AG04449 (cell line): ENCODE results near the gene CNN1.

ENCODE experiments used
- CTCF ChIA-PET: fragments of 350-600 bp; formaldehyde crosslinking; extraction: SDS; loops from one replicate; lab custom pipeline; 2021; ENCODE audit warnings: antibody characterized with exemption; lab: Yijun Ruan, JAX
- POLR2A ChIA-PET: fragments of 400-600, 350-600 bp; formaldehyde crosslinking; extraction: SDS; loops from one replicate; lab custom pipeline; 2020; ENCODE audit warnings: antibody characterized with exemption, inconsistent platforms; lab: Yijun Ruan, JAX
- DNase-seq: peaks from one replicate; pipeline ENCODE4 v3.0.0-alpha.2; 2010; ENCODE audit warnings: low read depth, low spot score
- H3K4me3 ChIP-seq: 2 replicates; pipeline ENCODE4 v1.5.1; 2011; ENCODE audit warnings: low read depth, mild to moderate bottlenecking, control low read depth, low read length
- TF ChIP-seq, protein P1 (sequence below): IDR thresholded peaks from one replicate; pipeline ENCODE4 v1.5.1; 2011; ENCODE audit warnings: mild to moderate bottlenecking, moderate library complexity, low read length, control low read depth, inconsistent platforms; ENCODE audit not compliant: insufficient read depth; ENCODE audit errors: missing control alignments

The CNN1 gene

DNA sequence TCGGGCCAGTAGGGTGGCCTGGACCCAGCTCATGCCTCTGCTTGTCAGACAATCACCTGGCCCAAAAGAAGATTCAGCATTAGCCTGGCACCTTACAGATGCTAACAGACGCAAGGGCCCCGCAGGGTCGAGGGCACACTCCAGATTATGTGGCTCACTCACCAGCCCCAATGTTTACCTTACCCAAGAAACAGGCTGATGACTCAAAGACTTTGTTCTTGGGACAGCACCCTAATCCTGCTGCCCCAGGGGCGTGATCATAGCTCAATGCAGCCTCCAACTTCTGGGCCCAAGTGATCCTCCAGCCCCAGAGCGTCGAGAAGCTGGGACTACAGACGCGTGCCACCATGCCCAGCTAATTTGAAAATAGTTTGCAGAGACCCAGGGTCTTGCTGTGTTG, 19.5 kb upstream of the CNN1 start:
- DNase-seq: no peak
- no peak overlapping the region for H3K4me3 ChIP-seq
- POLR2A ChIA-PET: interaction anchor here (0.7 kb wide), 1 partner anchor 142 kb away, joined by 3 read pairs; no protein-coding TSS in a partner anchor
- CTCF ChIA-PET: interaction anchor here (1.4 kb wide), 1 partner anchor 10 kb away, joined by 6 read pairs; the partner anchor contains the start of gene ECSIT
- TF ChIP-seq, protein P1, sequence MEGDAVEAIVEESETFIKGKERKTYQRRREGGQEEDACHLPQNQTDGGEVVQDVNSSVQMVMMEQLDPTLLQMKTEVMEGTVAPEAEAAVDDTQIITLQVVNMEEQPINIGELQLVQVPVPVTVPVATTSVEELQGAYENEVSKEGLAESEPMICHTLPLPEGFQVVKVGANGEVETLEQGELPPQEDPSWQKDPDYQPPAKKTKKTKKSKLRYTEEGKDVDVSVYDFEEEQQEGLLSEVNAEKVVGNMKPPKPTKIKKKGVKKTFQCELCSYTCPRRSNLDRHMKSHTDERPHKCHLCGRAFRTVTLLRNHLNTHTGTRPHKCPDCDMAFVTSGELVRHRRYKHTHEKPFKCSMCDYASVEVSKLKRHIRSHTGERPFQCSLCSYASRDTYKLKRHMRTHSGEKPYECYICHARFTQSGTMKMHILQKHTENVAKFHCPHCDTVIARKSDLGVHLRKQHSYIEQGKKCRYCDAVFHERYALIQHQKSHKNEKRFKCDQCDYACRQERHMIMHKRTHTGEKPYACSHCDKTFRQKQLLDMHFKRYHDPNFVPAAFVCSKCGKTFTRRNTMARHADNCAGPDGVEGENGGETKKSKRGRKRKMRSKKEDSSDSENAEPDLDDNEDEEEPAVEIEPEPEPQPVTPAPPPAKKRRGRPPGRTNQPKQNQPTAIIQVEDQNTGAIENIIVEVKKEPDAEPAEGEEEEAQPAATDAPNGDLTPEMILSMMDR: no peak

DNA sequence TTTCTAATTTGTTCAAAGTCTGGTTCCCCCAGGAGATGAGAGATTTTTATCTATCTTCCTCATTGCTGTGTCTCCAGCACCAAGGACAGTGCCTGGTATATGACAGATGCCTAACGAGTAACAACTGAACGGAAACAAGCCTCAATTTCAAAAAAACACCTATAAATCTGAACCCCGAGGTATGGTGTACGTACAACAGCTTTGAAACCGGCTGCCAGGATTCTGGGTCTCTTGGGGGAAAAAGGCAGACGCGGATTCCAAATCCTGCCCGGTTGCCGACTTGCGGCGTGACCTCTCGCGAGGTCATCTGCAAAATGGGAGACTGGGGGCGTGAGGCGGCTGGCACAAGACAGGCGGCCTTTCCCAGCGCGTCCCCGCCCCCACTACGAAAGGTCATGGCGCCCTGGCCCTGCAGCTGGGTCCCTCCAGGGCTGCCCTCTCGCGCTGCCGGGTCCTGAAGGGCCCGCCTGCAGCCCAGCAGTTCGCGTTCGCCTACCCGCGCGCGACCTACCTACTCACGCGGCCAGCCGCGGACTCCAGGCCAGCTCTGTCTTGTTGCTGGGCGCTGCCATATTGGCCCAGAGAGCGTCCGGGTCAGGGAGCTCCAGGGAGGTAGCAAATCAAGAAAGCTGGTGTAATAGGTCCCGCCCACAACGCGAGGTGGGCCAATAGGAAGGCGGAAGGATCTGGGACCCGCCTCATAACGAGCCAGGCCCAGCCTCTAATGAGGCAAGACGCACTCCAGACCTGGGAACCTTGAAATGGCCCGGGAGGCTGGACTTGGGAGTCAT, 9.9 kb upstream of the CNN1 start, which contains the start of gene ECSIT:
Gene ECSIT (minus strand): TSS at position 584 of the 791 bp plus-strand sequence. CDS start 9,964 bp downstream, outside the sequence.
- TF ChIP-seq, protein P1: no peak
- H3K4me3 ChIP-seq: peak within 1 kb of the TSS; percentile 85
- CTCF ChIA-PET: interaction anchor here (1.4 to 2.1 kb wide), 4 partner anchors 9 to 46 kb away, joined by 5 to 8 read pairs (median 6); partner anchors contain the start of gene CNN1
- DNase-seq: peak; percentile 90
- POLR2A ChIA-PET: interaction anchor here (1.2 kb wide), 1 partner anchor 10 kb away, joined by 3 read pairs; the partner anchor contains the start of gene CNN1

DNA sequence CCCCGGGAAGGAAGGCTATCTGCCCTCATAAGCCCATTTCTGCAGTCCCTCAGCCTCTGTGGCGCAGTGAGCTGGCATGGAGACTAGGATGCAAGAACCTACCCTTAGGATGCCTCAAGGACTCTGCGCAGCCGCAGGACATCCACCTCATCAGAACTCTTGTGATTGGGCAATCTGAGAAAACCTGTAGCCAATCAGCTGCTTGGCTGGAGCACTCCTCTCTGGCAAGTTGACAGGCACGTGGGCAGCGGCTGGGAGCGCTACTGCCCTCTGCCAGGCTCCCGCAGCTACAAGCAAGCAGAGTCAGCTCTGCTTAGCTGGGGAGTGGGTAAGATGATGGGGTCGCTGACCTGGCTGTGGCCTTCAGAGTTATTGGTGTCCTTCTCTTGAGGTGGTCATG, 8.2 kb upstream of the CNN1 start:
- no peak for DNase-seq
- H3K4me3 ChIP-seq: no peak overlapping the region
- POLR2A ChIA-PET: no interaction called here
- TF ChIP-seq, protein P1: peak; percentile 33
- CTCF ChIA-PET: interaction anchor here (0.9 to 1.0 kb wide), 2 partner anchors 9 to 28 kb away, joined by 3 to 4 read pairs; partner anchors contain the start of genes CNN1 and ELOF1

DNA sequence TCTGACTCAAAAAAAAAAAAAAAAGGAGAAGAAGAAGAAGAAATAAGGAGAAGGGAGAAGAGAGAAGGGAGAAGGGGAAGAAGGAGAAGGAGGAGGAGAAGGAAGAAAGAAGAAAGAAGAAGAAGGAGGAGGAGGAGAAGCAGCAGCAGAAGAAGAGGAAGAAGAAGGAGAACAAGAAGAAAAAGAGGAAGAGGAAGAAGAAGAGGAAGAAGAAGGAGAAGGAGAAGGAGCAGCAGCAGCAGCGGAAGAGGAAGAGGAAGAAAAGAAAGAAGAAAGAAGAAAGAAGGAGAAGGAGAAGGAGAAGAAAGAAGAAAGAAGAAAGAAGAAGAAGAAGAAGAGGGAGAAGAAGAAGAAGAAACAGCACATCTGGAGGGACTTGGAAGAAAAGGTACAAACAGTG, 4.1 kb upstream of the CNN1 start:
- POLR2A ChIA-PET: no interaction called here
- no peak overlapping the region for H3K4me3 ChIP-seq
- CTCF ChIA-PET: no interaction called here
- TF ChIP-seq, protein P1: no peak
- DNase-seq: no peak

DNA sequence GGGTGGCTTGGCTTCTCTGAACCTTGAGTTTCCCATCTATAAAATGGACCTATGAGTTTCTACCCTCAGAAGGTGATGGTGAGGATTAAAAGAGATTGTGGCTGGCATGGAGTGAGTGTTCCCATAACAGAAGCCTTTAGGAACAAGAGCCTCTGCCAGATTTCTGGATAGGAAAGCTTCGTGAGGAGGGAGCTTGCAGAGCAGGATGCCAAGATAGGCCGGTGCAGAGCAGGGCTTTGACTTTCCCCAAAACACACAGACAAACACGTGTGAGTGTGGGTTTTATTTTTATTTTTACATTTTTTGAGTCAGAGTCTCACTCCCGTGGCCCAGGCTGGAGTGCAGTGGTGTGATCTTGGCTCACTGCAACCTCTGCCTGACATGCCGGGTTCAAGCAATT, 3.7 kb upstream of the CNN1 start:
- TF ChIP-seq, protein P1: no peak
- no peak for DNase-seq
- no peak overlapping the region for H3K4me3 ChIP-seq
- ChIA-PET POLR2A (no interaction called here), CTCF (interaction anchor here (1.3 to 2.2 kb wide), 2 partner anchors 9 to 21 kb away, joined by 3 to 12 read pairs; no protein-coding TSS in a partner anchor)
